GM12872 (cell line): Measurements from ENCODE around the gene KRT9.

ENCODE experiments used
- CTCF ChIP-seq: IDR thresholded peaks from 3 replicates; pipeline ENCODE4 v1.5.1; 2011; ENCODE audit warnings: low read depth, mild to moderate bottlenecking, low read length, moderate library complexity; ENCODE audit not compliant: insufficient read depth

KRT9 gene

GRCh38 chr17:41545829-41546410 is 25.9 kb downstream of the KRT9 start:
- TF ChIP-seq CTCF = no peak

GRCh38 chr17:41544935-41545334 is 26.9 kb downstream of the KRT9 start:
- TF ChIP-seq CTCF = no peak

- TF ChIP-seq CTCF = no peak
Measured at GRCh38 chr17:41544491-41544892, 27.4 kb downstream of the KRT9 start.

GRCh38 chr17:41542357-41542756 is 29.5 kb downstream of the KRT9 start:
- TF ChIP-seq CTCF = no peak

- TF ChIP-seq CTCF = no peak
Measured at GRCh38 chr17:41540921-41541625, 30.8 kb downstream of the KRT9 start.

GRCh38 chr17:41539979-41540701 is 31.7 kb downstream of the KRT9 start:
- TF ChIP-seq CTCF = no peak

GRCh38 chr17:41539071-41539492 is 32.8 kb downstream of the KRT9 start:
- TF ChIP-seq CTCF = no peak
